ENCODE data around the gene HOXA10.

HOXA10 gene

GRCh38 chr7:27143950-27144780, 30.0 kb downstream of the HOXA10 start:
- no peak for DNase-seq (ENCODE audit: low spot score)

DNA sequence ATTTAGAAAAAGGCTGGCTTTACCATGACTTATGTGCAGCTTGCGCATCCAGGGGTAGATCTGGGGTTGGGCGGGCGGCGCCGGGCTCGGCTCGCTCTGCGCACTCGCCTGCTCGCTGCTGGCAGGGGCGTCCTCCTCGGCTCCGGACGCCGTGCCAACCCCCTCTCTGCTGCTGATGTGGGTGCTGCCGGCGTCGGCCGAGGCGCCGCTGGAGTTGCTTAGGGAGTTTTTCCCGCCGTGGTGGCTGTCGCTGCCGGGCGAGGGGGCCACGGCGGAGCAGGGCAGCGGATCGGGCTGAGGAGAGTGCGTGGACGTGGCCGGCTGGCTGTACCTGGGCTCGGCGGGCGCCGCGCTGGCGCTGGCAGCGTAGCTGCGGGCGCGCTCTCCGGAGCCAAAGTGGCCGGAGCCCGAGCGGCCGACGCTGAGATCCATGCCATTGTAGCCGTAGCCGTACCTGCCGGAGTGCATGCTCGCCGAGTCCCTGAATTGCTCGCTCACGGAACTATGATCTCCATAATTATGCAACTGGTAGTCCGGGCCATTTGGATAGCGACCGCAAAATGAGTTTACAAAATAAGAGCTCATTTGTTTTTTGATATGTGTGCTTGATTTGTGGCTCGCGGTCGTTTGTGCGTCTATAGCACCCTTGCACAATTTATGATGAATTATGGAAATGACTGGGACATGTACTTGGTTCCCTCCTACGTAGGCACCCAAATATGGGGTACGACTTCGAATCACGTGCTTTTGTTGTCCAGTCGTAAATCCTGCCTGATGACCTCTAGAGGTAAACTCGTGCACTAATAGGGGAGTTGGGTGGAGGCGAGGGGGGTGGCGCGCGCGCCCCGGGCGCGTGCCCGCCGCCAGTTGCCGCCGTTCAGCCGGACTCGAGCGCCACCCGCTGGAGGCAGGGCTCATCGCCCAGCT, 30.8 kb downstream of the HOXA10 start, which contains the start of gene HOXA5:
Gene HOXA5 (minus strand): TSS at position 659 of the 927 bp plus-strand sequence. CDS start 74 bp downstream, at position 585.
- no peak for DNase-seq (ENCODE audit: low spot score)

DNA sequence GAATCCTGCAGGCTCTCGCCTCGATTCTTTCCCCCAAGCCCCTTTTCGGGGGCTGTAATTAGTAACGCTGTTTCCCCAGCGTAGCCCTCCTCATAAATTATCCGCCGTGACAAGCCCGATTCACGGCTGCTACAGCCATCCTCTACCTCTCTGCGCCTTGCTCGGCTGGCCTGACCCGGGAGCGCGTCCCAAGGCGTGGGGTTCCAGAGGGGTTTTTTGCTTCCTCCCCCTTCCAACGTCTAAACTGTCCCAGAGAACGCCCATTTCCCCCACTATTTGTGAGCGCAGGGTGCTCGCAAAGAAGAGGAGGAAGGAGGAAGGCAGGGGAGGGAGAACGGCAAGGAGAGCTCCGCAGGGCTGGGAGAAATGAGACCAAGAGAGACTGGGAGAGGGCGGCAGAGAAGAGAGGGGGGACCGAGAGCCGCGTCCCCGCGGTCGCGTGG, 31.5 kb downstream of the HOXA10 start:
- DNase-seq (ENCODE audit: low spot score) = no peak

GRCh38 chr7:27141923-27142579, 32.1 kb downstream of the HOXA10 start:
- no peak for DNase-seq (ENCODE audit: low spot score)

GRCh38 chr7:27141137-27141922, 32.8 kb downstream of the HOXA10 start:
- DNase-seq (ENCODE audit: low spot score) = no peak

- no peak for DNase-seq (ENCODE audit: low spot score)
Observed at GRCh38 chr7:27140126-27140857, 33.8 kb downstream of the HOXA10 start.

DNA sequence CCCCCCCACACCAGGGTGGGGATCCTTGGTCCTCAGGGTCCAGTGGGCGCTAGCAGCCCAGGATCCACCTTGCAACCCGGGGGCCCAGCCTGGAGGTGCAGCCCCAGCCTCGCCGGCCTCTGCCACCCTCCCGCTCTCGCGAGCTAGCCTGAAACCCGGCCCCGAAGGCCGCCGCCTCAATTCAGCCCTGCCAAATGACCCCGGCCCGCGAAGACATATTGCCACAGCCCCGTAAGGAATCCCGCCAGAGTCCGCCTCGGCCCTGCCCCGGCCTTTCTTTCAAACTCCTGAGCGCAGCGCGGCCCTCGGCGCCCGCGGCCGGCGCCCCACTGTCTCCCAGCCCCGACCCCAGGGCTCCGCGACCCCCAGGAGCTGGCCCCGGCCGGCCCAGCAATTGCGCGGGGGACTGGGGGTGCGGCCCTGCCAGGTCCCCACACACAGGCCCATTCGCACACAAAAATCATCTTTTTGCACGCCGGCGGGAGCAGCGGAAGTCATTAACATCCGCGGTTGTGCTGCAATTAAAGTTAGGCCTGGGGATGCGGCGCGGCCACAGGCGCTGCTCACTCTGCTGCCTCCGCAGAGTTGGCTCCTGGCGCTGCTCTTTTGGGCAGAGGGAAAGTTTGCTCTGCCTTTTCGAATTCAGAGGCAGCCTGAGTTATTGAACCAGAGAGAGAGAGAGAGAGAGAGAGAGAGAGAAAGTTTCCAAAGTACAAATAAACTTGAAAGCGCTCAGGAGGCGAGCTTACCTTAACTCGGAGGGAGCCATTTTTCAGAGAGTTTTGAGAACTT, 34.6 kb downstream of the HOXA10 start:
- DNase-seq (ENCODE audit: low spot score) = no peak

- DNase-seq (ENCODE audit: low spot score) = no peak
Observed at GRCh38 chr7:27138985-27139333, 35.2 kb downstream of the HOXA10 start.

- DNase-seq (ENCODE audit: low spot score) = no peak
Observed at GRCh38 chr7:27138472-27138871, 35.6 kb downstream of the HOXA10 start.

- no peak for DNase-seq (ENCODE audit: low spot score)
Observed at GRCh38 chr7:27137640-27138315, 36.3 kb downstream of the HOXA10 start.

DNA sequence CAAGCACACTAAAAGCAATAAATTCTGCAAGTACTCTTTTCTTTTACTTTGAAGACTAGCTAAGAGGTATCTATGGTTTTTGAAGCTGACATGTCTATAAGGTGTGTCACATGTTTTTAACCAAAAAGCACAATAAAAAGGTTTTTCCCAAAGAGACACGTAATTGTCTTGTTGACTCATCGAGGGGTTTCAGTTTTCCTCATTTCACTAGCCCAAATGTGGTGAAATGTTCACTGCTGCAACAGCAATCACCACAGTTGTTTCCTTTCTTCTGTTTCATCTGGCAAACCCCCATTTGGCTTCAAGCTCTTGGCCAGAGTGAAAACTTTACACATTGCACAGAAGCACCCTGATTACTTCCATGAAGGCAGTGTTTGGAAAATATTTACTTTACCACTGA, 39.7 kb downstream of the HOXA10 start:
- DNase-seq (ENCODE audit: low spot score) = no peak

GRCh38 chr7:27133409-27134231, 40.5 kb downstream of the HOXA10 start:
- no peak for DNase-seq (ENCODE audit: low spot score)

GRCh38 chr7:27132978-27133377, 41.1 kb downstream of the HOXA10 start:
- DNase-seq (ENCODE audit: low spot score) = no peak

DNA sequence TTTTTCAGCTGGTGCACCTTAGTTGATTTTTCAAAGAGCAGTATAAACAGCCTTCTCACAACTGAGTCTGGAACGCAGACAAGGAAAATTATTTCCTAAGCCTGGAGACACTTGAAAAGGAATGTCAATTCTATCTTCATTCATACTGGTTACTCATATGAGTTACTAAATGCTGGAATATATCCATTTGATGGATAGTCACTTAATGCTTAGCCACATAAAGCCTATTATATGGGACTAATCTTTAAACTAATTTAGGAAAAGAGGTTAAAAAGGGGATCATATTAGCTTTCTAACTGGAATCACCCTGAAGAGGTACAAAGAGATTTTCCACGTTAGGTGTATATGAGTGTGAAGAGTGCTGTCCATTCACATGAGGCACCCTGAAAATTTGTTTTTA, 41.9 kb downstream of the HOXA10 start:
- DNase-seq (ENCODE audit: low spot score) = no peak

DNA sequence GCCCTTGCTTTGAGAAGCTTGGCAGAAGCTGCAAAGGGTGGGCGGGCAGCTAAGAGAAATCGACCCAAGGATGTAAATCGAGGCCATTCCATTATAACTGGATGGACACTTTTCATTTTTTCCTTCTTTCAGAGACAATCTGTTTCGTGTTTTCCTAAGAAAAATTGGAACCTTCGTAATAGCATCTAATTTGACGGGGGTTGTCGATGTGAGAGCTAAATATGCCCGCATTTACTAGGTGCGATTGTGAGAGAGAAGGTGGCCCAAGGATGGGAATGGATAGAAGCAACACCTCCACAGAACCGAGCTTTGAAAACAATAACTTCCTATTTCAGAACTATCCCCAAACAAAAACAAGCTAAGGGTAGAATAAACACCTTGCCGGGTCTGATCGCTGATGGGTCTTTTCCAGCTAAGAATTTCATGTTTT, 42.7 kb downstream of the HOXA10 start:
- no peak for DNase-seq (ENCODE audit: low spot score)

GRCh38 chr7:27130540-27131389, 43.4 kb downstream of the HOXA10 start, which contains the start of gene HOXA4:
Gene HOXA4, minus strand, starts transcription at chr7:27130757. Its CDS starts 24 bp downstream, at chr7:27130733.
- peak; percentile 72 for DNase-seq (ENCODE audit: low spot score)

Measured in CD4-positive, alpha-beta T cell treated with Interleukin-2 at 100 ng/mL for 4 hours (primary cell).